Activated naive CD4-positive, alpha-beta T cell treated with Interleukin-2 at 50 U/mL for 16 hours (primary cell): ENCODE measurements around the gene SRY.
"Not testable (repeated sequence)": the region's sequence is repeated elsewhere in the genome, so short reads cannot be mapped to it uniquely, and the experiment has no call there.

ENCODE experiments used
- DNase-seq: peaks from one replicate; pipeline ENCODE4 v3.0.0-alpha.2; 2020

Gene SRY

GRCh38 chrY:2787600-2787999 lies at the start of gene SRY:
TSS of gene SRY (minus strand) at chrY:2787682. CDS start at chrY:2787603, 79 bp downstream.
- no peak for DNase-seq

- DNase-seq = no peak
These were observed 49.6 kb upstream of the SRY start for GRCh38 chrY:2837078-2837477.

- no peak for DNase-seq
These were observed 47.7 kb upstream of the SRY start for GRCh38 chrY:2835230-2835629.

GRCh38 chrY:2828497-2828896 lies 41.0 kb upstream of the SRY start:
- DNase-seq = no peak

- no peak for DNase-seq
These were observed 37.0 kb upstream of the SRY start for GRCh38 chrY:2824471-2824870.

- DNase-seq = not testable (repeated sequence)
These were observed 29.8 kb upstream of the SRY start for GRCh38 chrY:2817146-2817896.

GRCh38 chrY:2800246-2800645 lies 12.8 kb upstream of the SRY start:
- DNase-seq = no peak

- DNase-seq = no peak
These were observed 10.5 kb upstream of the SRY start for GRCh38 chrY:2797991-2798390.

- no peak for DNase-seq
These were observed 9.6 kb upstream of the SRY start for GRCh38 chrY:2796977-2797523.

- DNase-seq = no peak
These were observed 2.3 kb upstream of the SRY start for GRCh38 chrY:2789756-2790155.

GRCh38 chrY:2786876-2787512 lies 488 bp downstream of the SRY start:
- no peak for DNase-seq
